DND-41 (cell line): ENCODE results near the gene PSMD8.

Experiments used
- EZH2 ChIP-seq: IDR thresholded peaks from 3 replicates; pipeline ENCODE4 v1.6.1; 2012; ENCODE audit warnings: borderline replicate concordance, low read depth, mild to moderate bottlenecking, moderate library complexity, low read length, inconsistent platforms; ENCODE audit not compliant: severe bottlenecking
- TF ChIP-seq, protein P1 (sequence below): IDR thresholded peaks from 2 replicates; pipeline ENCODE4 v1.5.1; 2012; ENCODE audit warnings: borderline replicate concordance, low read length, moderate library complexity, mild to moderate bottlenecking; ENCODE audit not compliant: poor library complexity, severe bottlenecking; ENCODE audit errors: extremely low read depth

DNA sequence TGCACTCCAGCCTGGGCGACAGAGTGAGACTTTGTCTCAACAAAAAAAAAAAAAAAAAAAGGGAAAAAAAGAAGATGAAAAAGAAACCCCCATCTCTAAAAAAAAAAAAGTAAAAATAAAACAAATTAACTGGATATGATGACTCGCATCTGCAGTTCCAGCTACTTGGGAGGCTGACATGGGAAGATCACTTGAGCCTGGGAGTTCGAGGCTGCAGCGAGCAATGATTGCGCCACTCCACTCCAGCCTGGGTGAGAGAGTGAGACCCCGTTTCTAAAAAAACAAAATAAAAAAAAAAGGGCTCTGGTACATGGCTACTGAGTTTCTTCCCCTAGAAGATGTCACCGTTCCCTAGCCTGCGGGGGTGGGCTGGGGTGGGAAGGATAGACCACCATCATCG is 41.1 kb upstream of the PSMD8 start:
- TF ChIP-seq, protein P1, sequence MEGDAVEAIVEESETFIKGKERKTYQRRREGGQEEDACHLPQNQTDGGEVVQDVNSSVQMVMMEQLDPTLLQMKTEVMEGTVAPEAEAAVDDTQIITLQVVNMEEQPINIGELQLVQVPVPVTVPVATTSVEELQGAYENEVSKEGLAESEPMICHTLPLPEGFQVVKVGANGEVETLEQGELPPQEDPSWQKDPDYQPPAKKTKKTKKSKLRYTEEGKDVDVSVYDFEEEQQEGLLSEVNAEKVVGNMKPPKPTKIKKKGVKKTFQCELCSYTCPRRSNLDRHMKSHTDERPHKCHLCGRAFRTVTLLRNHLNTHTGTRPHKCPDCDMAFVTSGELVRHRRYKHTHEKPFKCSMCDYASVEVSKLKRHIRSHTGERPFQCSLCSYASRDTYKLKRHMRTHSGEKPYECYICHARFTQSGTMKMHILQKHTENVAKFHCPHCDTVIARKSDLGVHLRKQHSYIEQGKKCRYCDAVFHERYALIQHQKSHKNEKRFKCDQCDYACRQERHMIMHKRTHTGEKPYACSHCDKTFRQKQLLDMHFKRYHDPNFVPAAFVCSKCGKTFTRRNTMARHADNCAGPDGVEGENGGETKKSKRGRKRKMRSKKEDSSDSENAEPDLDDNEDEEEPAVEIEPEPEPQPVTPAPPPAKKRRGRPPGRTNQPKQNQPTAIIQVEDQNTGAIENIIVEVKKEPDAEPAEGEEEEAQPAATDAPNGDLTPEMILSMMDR = no peak
- TF ChIP-seq EZH2 = no peak
